Activated T-helper 1 cell treated with anti-CD3 and anti-CD28 coated beads, Interleukin-2, amount 50 U/mL, for 16 hours (primary cell): Measurements from ENCODE around the gene PLOD1.
"Not testable (repeated sequence)": the region's sequence is repeated elsewhere in the genome, so short reads cannot be mapped to it uniquely, and the experiment has no call there.

Experiments
- DNase-seq, 2 donors: peaks; one replicate each; pipeline ENCODE4 v3.0.0-alpha.2; 2020; ENCODE audit warnings: low read depth in 1 of 2, low spot score in 1 of 2

The PLOD1 gene

GRCh38 chr1:11934302-11935056 lies at the start of gene PLOD1:
PLOD1 (plus strand) TSS chr1:11934717; CDS start chr1:11934780, 63 bp downstream.
- DNase-seq, result peak; percentile 75 to 80

- DNase-seq, result no peak
Measured at GRCh38 chr1:11885916-11886315, 48.6 kb upstream of the PLOD1 start.

GRCh38 chr1:11886986-11887665 lies 47.4 kb upstream of the PLOD1 start:
- DNase-seq, result no peak

GRCh38 chr1:11887666-11888007 lies 46.9 kb upstream of the PLOD1 start:
- no peak for DNase-seq

- no peak for DNase-seq
Measured at GRCh38 chr1:11888206-11888876, 46.2 kb upstream of the PLOD1 start.

GRCh38 chr1:11888877-11889208 lies 45.7 kb upstream of the PLOD1 start:
- no peak for DNase-seq

GRCh38 chr1:11891433-11892186 lies 42.9 kb upstream of the PLOD1 start:
- no peak for DNase-seq

GRCh38 chr1:11893907-11894251 lies 40.6 kb upstream of the PLOD1 start:
- peak; percentile 46 to 54 for DNase-seq

GRCh38 chr1:11894501-11894900 lies 40.0 kb upstream of the PLOD1 start:
- DNase-seq, result not testable (repeated sequence)

- no peak for DNase-seq
Measured at GRCh38 chr1:11898086-11898785, 36.3 kb upstream of the PLOD1 start.

- no peak for DNase-seq
Measured at GRCh38 chr1:11898831-11899467, 35.6 kb upstream of the PLOD1 start.

- DNase-seq, result not testable (repeated sequence)
Measured at GRCh38 chr1:11901446-11901845, 33.1 kb upstream of the PLOD1 start.

- DNase-seq, result no peak
Measured at GRCh38 chr1:11903210-11903609, 31.3 kb upstream of the PLOD1 start.

- DNase-seq, result not testable (repeated sequence)
Measured at GRCh38 chr1:11904156-11904555, 30.4 kb upstream of the PLOD1 start.

GRCh38 chr1:11904978-11905377 lies 29.5 kb upstream of the PLOD1 start:
- no peak for DNase-seq

- DNase-seq, result no peak
Measured at GRCh38 chr1:11906870-11907269, 27.6 kb upstream of the PLOD1 start.

GRCh38 chr1:11907275-11908094 lies 27.0 kb upstream of the PLOD1 start:
- peak; percentile 71 to 84 for DNase-seq

- DNase-seq, result peak in 1 of 2 donors; percentile 56
Measured at GRCh38 chr1:11908095-11908675, 26.3 kb upstream of the PLOD1 start.

GRCh38 chr1:11910914-11911228 lies 23.6 kb upstream of the PLOD1 start:
- DNase-seq, result not testable (repeated sequence)
